ENCODE results near the gene TMCO6. TPM values are rescaled to one million over a fixed set of nuclear protein-coding genes. Genes with fewer than 3 reads are reported as not detected.

TMCO6 gene
- polyA plus RNA-seq, 1 donor from 2014 or later = 23.5 TPM

GRCh38 chr5:140674629-140675028 is 35.4 kb downstream of the TMCO6 start:
- Histone ChIP-seq H3K27me3 (ENCODE audit: insufficient read depth, low read depth, low read length) (no peaks in the 10 kb centered on the region), H3F3A (ENCODE audit: insufficient read depth, low read length, poor library complexity, severe bottlenecking) (no peaks in the 10 kb centered on the region), H2AFZ (ENCODE audit: low read depth, low read length) (no peak overlapping the region), H3K4me2 (ENCODE audit: low read length) (no peak overlapping the region), H3K36me3 (ENCODE audit: insufficient read depth, low read length) (peaks cover 20% of the 10 kb centered on the region), H3K79me2 (replicated peaks; ENCODE audit: insufficient read depth, low read length) (no peaks in the 10 kb centered on the region), H3K27ac (ENCODE audit: low read length) (no peak overlapping the region), H3K9ac (ENCODE audit: low read length) (no peak overlapping the region), H3K9me2 (ENCODE audit: insufficient read depth, low read length) (no peaks in the 10 kb centered on the region), H3K4me3 (ENCODE audit: low read length) (no peak overlapping the region), H4K20me1 (ENCODE audit: insufficient read depth) (no peaks in the 10 kb centered on the region), H3K9me3 (ENCODE audit: low read length) (no peaks in the 10 kb centered on the region)
- TF ChIP-seq CTCF (IDR thresholded peaks at IDR 0.05; ENCODE audit: poor library complexity, severe bottlenecking) (no peak), TAF1 (IDR thresholded peaks at IDR 0.05; ENCODE audit: low read depth) (no peak), RAD21 (conservative IDR thresholded peaks at IDR 0.05) (no peak), EP300 (conservative IDR thresholded peaks at IDR 0.05; ENCODE audit: poor library complexity, severe bottlenecking) (no peak), MXI1 (conservative IDR thresholded peaks at IDR 0.05; ENCODE audit: poor library complexity, severe bottlenecking) (no peak), SMC3 (conservative IDR thresholded peaks at IDR 0.05; ENCODE audit: poor library complexity) (no peak), POLR2AphosphoS5 (IDR thresholded peaks at IDR 0.05) (no peak), REST (IDR thresholded peaks at IDR 0.05; ENCODE audit: borderline replicate concordance) (no peak), EZH2 (IDR thresholded peaks at IDR 0.05; ENCODE audit: borderline replicate concordance, insufficient read depth, low read length, poor library complexity, severe bottlenecking) (no peak)

GRCh38 chr5:140677947-140678346 is 38.7 kb downstream of the TMCO6 start:
- Histone ChIP-seq H3K27me3 (ENCODE audit: insufficient read depth, low read depth, low read length) (no peaks in the 10 kb centered on the region), H3K4me2 (ENCODE audit: low read length) (no peak overlapping the region), H3K36me3 (ENCODE audit: insufficient read depth, low read length) (peaks cover 20% of the 10 kb centered on the region), H3K9ac (ENCODE audit: low read length) (no peak overlapping the region), H3K79me2 (replicated peaks; ENCODE audit: insufficient read depth, low read length) (no peaks in the 10 kb centered on the region), H3K9me2 (ENCODE audit: insufficient read depth, low read length) (no peaks in the 10 kb centered on the region), H3K4me3 (ENCODE audit: low read length) (no peak overlapping the region), H2AFZ (ENCODE audit: low read depth, low read length) (no peak overlapping the region), H3K9me3 (ENCODE audit: low read length) (no peaks in the 10 kb centered on the region), H4K20me1 (ENCODE audit: insufficient read depth) (no peaks in the 10 kb centered on the region), H3K27ac (ENCODE audit: low read length) (no peak overlapping the region), H3F3A (ENCODE audit: insufficient read depth, low read length, poor library complexity, severe bottlenecking) (no peaks in the 10 kb centered on the region)
- no peak for TF ChIP-seq TAF1 (IDR thresholded peaks at IDR 0.05; ENCODE audit: low read depth)
- TF ChIP-seq EZH2 (IDR thresholded peaks at IDR 0.05; ENCODE audit: borderline replicate concordance, insufficient read depth, low read length, poor library complexity, severe bottlenecking) = no peak
- no peak for TF ChIP-seq CTCF (IDR thresholded peaks at IDR 0.05; ENCODE audit: poor library complexity, severe bottlenecking)
- TF ChIP-seq MXI1 (conservative IDR thresholded peaks at IDR 0.05; ENCODE audit: poor library complexity, severe bottlenecking) = no peak
- no peak for TF ChIP-seq REST (IDR thresholded peaks at IDR 0.05; ENCODE audit: borderline replicate concordance)
- no peak for TF ChIP-seq SMC3 (conservative IDR thresholded peaks at IDR 0.05; ENCODE audit: poor library complexity)

Measured in neural cell (in vitro differentiated cells).